ENCODE data around the gene RPP40.

GRCh38 chr6:4997862-4998261 lies 6.0 kb downstream of the RPP40 start:
- TF ChIP-seq, protein P1, sequence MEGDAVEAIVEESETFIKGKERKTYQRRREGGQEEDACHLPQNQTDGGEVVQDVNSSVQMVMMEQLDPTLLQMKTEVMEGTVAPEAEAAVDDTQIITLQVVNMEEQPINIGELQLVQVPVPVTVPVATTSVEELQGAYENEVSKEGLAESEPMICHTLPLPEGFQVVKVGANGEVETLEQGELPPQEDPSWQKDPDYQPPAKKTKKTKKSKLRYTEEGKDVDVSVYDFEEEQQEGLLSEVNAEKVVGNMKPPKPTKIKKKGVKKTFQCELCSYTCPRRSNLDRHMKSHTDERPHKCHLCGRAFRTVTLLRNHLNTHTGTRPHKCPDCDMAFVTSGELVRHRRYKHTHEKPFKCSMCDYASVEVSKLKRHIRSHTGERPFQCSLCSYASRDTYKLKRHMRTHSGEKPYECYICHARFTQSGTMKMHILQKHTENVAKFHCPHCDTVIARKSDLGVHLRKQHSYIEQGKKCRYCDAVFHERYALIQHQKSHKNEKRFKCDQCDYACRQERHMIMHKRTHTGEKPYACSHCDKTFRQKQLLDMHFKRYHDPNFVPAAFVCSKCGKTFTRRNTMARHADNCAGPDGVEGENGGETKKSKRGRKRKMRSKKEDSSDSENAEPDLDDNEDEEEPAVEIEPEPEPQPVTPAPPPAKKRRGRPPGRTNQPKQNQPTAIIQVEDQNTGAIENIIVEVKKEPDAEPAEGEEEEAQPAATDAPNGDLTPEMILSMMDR (IDR thresholded peaks at IDR 0.05) = no peak
- TF ChIP-seq POLR2A (IDR thresholded peaks at IDR 0.05) = no peak

All from uterus (tissue), 2 donors.